ENCODE measurements around the gene ZNF107. TPM values are rescaled to one million over a fixed set of nuclear protein-coding genes. Genes with fewer than 3 reads are reported as not detected.

Gene ZNF107
- polyA plus RNA-seq, 3 donors = 0.44 to 0.89 (median 0.65) TPM

DNA sequence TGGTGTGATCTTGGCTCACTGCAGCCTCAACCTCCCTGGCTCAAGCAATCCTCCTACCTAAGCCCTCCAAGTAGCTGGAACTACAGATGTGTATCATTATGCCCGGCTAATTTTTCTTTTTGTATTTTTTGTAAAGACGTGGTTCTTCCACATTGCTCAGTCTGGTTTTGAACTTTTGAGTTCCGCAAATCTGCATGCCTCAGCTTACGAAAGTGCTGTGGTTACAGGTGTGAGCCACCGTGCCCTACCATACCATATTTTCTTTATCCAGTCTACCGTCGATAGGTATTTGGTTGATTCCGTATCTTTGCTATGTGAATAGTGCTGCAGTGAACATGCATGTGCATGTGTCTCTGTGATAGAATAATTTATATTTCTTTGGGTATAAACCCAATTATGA lies 6.5 kb downstream of the ZNF107 start:
- no peak overlapping the region for H3K9ac ChIP-seq (ENCODE audit: insufficient read depth, low read length, poor library complexity, severe bottlenecking)
- no peak overlapping the region for H3K27ac ChIP-seq (ENCODE audit: low read depth in 1 of 2, low read length in 2 of 2)
- H3K27me3 ChIP-seq (ENCODE audit: control insufficient read depth in 2 of 2, insufficient read depth in 2 of 2, low read length in 2 of 2) = no peaks in the 10 kb centered on the region
- DNase-seq = no peak
- Mint-ChIP-seq H3K4me3 (no peak overlapping the region), H3K9me3 (peaks cover 42 to 92% (median 69%) of the 10 kb centered on the region in 7 donors), H3K4me1 (peaks cover 2% of the 10 kb centered on the region), H3K27ac (no peak overlapping the region), H3K36me3 (peaks cover 32 to 68% of the 10 kb centered on the region in 2 donors), H3K27me3 (ENCODE audit: low read depth in 3 of 3) (peaks cover 0 to 1% (median 0%) of the 10 kb centered on the region in 3 donors)
- no CpG with 5 or more reads among the region's 8 CpGs for WGBS (ENCODE audit: insufficient coverage)
- TF ChIP-seq, protein P1, sequence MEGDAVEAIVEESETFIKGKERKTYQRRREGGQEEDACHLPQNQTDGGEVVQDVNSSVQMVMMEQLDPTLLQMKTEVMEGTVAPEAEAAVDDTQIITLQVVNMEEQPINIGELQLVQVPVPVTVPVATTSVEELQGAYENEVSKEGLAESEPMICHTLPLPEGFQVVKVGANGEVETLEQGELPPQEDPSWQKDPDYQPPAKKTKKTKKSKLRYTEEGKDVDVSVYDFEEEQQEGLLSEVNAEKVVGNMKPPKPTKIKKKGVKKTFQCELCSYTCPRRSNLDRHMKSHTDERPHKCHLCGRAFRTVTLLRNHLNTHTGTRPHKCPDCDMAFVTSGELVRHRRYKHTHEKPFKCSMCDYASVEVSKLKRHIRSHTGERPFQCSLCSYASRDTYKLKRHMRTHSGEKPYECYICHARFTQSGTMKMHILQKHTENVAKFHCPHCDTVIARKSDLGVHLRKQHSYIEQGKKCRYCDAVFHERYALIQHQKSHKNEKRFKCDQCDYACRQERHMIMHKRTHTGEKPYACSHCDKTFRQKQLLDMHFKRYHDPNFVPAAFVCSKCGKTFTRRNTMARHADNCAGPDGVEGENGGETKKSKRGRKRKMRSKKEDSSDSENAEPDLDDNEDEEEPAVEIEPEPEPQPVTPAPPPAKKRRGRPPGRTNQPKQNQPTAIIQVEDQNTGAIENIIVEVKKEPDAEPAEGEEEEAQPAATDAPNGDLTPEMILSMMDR (IDR thresholded peaks at IDR 0.05) = no peak
- H3K79me2 ChIP-seq (ENCODE audit: insufficient read depth, low read length) = peaks cover 81% of the 10 kb centered on the region
- H4K20me1 ChIP-seq (ENCODE audit: insufficient read depth, low read length) = no peaks in the 10 kb centered on the region
- H3K4me2 ChIP-seq (replicated peaks; ENCODE audit: extremely low read depth, low read length, poor library complexity, severe bottlenecking) = no peak overlapping the region
- no peak overlapping the region for H2AFZ ChIP-seq (ENCODE audit: insufficient read depth, low read depth, low read length, poor library complexity, severe bottlenecking)
- H3K9me3 ChIP-seq (replicated peaks in 1 of 2; ENCODE audit: control insufficient read depth in 1 of 2, insufficient read depth in 1 of 2, low read length in 2 of 2) = peaks cover 49 to 78% of the 10 kb centered on the region in 2 donors
- no peak overlapping the region for H3K4me3 ChIP-seq (replicated peaks in 1 of 3; ENCODE audit: low read depth in 2 of 3, low read length in 3 of 3)
- peaks cover 21 to 36% of the 10 kb centered on the region in 2 donors for H3K36me3 ChIP-seq (replicated peaks in 1 of 2; ENCODE audit: control insufficient read depth in 1 of 2, insufficient read depth in 2 of 2, low read length in 2 of 2)
- intact Hi-C loops (cut with micrococcal nuclease) = no loop called here
- H3K4me1 ChIP-seq (ENCODE audit: control insufficient read depth in 1 of 2, insufficient read depth in 2 of 2, low read length in 2 of 2) = no peaks in the 10 kb centered on the region

- DNase-seq = no peak
- Histone ChIP-seq H3K4me1 (ENCODE audit: control insufficient read depth in 1 of 2, insufficient read depth in 2 of 2, low read length in 2 of 2) (no peaks in the 10 kb centered on the region), H3K4me3 (replicated peaks in 1 of 3; ENCODE audit: low read depth in 2 of 3, low read length in 3 of 3) (no peak overlapping the region), H3K79me2 (ENCODE audit: insufficient read depth, low read length) (peaks cover 2% of the 10 kb centered on the region), H3K4me2 (replicated peaks; ENCODE audit: extremely low read depth, low read length, poor library complexity, severe bottlenecking) (no peak overlapping the region), H4K20me1 (ENCODE audit: insufficient read depth, low read length) (no peaks in the 10 kb centered on the region), H3K27ac (ENCODE audit: low read depth in 1 of 2, low read length in 2 of 2) (no peak overlapping the region), H3K27me3 (ENCODE audit: control insufficient read depth in 2 of 2, insufficient read depth in 2 of 2, low read length in 2 of 2) (no peaks in the 10 kb centered on the region), H2AFZ (ENCODE audit: insufficient read depth, low read depth, low read length, poor library complexity, severe bottlenecking) (no peak overlapping the region), H3K9me3 (replicated peaks in 1 of 2; ENCODE audit: control insufficient read depth in 1 of 2, insufficient read depth in 1 of 2, low read length in 2 of 2) (peaks cover 79 to 96% of the 10 kb centered on the region in 2 donors), H3K9ac (ENCODE audit: insufficient read depth, low read length, poor library complexity, severe bottlenecking) (no peak overlapping the region), H3K36me3 (replicated peaks in 1 of 2; ENCODE audit: control insufficient read depth in 1 of 2, insufficient read depth in 2 of 2, low read length in 2 of 2) (peaks cover 50 to 97% of the 10 kb centered on the region in 2 donors)
- Mint-ChIP-seq H3K27ac (no peak overlapping the region), H3K9me3 (peaks cover 3 to 38% (median 17%) of the 10 kb centered on the region in 7 donors), H3K36me3 (peaks cover 11 to 14% of the 10 kb centered on the region in 2 donors), H3K4me3 (no peak overlapping the region), H3K4me1 (peaks cover 4% of the 10 kb centered on the region), H3K27me3 (ENCODE audit: low read depth in 3 of 3) (no peaks in the 10 kb centered on the region)
- intact Hi-C loops (cut with micrococcal nuclease) = no loop called here
- WGBS (ENCODE audit: insufficient coverage) = 88% methylated on average over 9 of the region's 9 CpGs
- TF ChIP-seq, protein P1 (IDR thresholded peaks at IDR 0.05) = no peak
These were observed 19.2 kb downstream of the ZNF107 start for GRCh38 chr7:64685091-64685490.
